PC-9 (cell line): ENCODE results near the gene GALNT8. TPM values are rescaled to one million over a fixed set of nuclear protein-coding genes. Genes with fewer than 3 reads are reported as not detected.

Experiments
- BruUV-seq: library from RNA; stranded (reverse); fragments of 400-500 nt; replicated peaks from 2 replicates; lab custom pipeline; 2021; lab: Mats Ljungman, UMichigan
- CTCF ChIA-PET: fragments of 300-600 bp; sonication (Branson Sonifier 250); formaldehyde crosslinking; loops from one replicate; lab custom pipeline; 2022; ENCODE audit warnings: antibody characterized with exemption; lab: Charles Lee
- POLR2A ChIA-PET: fragments of 300-600 bp; sonication (Branson Sonifier 250); formaldehyde crosslinking; loops from one replicate; lab custom pipeline; 2022; ENCODE audit warnings: antibody characterized with exemption; ENCODE audit not compliant: unreplicated experiment; lab: Charles Lee
- DNase-seq, 2 experiments: peaks; one replicate each; pipeline versions ENCODE4 v3.0.0 to v3.0.0-alpha.2; 2015 to 2022; ENCODE audit warnings: mixed read lengths in 1 of 2
- H2AFZ ChIP-seq: fragments of 200-600 bp; sonication (generic); 2 replicates; pipeline ENCODE4 v1.8.1; 2017; ENCODE audit warnings: antibody characterized with exemption
- H3F3A ChIP-seq: fragments of 200-600 bp; sonication (generic); 2 replicates; pipeline ENCODE4 v1.8.1; 2017; ENCODE audit warnings: antibody characterized with exemption, mild to moderate bottlenecking, low read depth; ENCODE audit not compliant: insufficient read depth
- H3K27ac ChIP-seq: fragments of 200-600 bp; sonication (generic); 2 replicates; pipeline ENCODE4 v1.6.1; 2016; ENCODE audit warnings: mixed run types
- H3K27me3 ChIP-seq: fragments of 200-600 bp; sonication (generic); 2 replicates; pipeline ENCODE4 v1.6.1; 2016; ENCODE audit warnings: low read depth, mixed run types; ENCODE audit not compliant: insufficient read depth
- H3K36me3 ChIP-seq: fragments of 200-600 bp; sonication (generic); 2 replicates; pipeline ENCODE4 v1.6.1; 2016; ENCODE audit warnings: low read depth, mixed run types
- H3K4me1 ChIP-seq: fragments of 200-600 bp; sonication (generic); replicated peaks from 2 replicates; pipeline ENCODE4 v1.6.1; 2016; ENCODE audit warnings: mixed run types; ENCODE audit not compliant: insufficient read depth
- H3K4me2 ChIP-seq: fragments of 200-600 bp; sonication (generic); 2 replicates; pipeline ENCODE4 v1.6.1; 2017; ENCODE audit warnings: mixed run types
- H3K4me3 ChIP-seq: fragments of 200-600 bp; sonication (generic); 2 replicates; pipeline ENCODE4 v1.6.1; 2016; ENCODE audit warnings: mixed run types
- H3K79me2 ChIP-seq: fragments of 200-600 bp; sonication (generic); 2 replicates; pipeline ENCODE4 v1.6.1; 2017; ENCODE audit warnings: low read depth, mixed run types
- H3K9me2 ChIP-seq: fragments of 200-600 bp; sonication (generic); 2 replicates; pipeline ENCODE4 v1.8.1; 2017; ENCODE audit warnings: mild to moderate bottlenecking; ENCODE audit not compliant: insufficient read depth
- H3K9me3 ChIP-seq: fragments of 200-600 bp; sonication (generic); 2 replicates; pipeline ENCODE4 v1.8.1; 2016; ENCODE audit warnings: low read depth; ENCODE audit not compliant: insufficient read depth
- H4K20me1 ChIP-seq: fragments of 200-600 bp; sonication (generic); 2 replicates; pipeline ENCODE4 v1.8.1; 2017; ENCODE audit not compliant: insufficient read depth
- EZH2 ChIP-seq: fragments of 200-600 bp; sonication (generic); IDR thresholded peaks from 2 replicates; pipeline ENCODE4 v1.8.0; 2017; ENCODE audit warnings: antibody characterized with exemption, low read depth
- intact Hi-C: fragments of 100-400 bp; cut with micrococcal nuclease; formaldehyde crosslinking; loops from one replicate; pipeline ENCODE4 v1.10.0; 2022; ENCODE audit not compliant: unreplicated experiment
- total RNA-seq: library from RNA; stranded (reverse); gene quantifications from 2 replicates; pipeline ENCODE4 v1.2.3, GENCODE V29; 2021
- TF ChIP-seq, protein P1 (sequence below): fragments of 200-600 bp; sonication (generic); conservative IDR thresholded peaks from 2 replicates; pipeline ENCODE4 v1.6.1; 2017; ENCODE audit warnings: mixed run types, antibody characterized with exemption, mild to moderate bottlenecking, moderate library complexity

Gene GALNT8
- total RNA-seq, 1 experiment from 2014 or later, result not detected

DNA sequence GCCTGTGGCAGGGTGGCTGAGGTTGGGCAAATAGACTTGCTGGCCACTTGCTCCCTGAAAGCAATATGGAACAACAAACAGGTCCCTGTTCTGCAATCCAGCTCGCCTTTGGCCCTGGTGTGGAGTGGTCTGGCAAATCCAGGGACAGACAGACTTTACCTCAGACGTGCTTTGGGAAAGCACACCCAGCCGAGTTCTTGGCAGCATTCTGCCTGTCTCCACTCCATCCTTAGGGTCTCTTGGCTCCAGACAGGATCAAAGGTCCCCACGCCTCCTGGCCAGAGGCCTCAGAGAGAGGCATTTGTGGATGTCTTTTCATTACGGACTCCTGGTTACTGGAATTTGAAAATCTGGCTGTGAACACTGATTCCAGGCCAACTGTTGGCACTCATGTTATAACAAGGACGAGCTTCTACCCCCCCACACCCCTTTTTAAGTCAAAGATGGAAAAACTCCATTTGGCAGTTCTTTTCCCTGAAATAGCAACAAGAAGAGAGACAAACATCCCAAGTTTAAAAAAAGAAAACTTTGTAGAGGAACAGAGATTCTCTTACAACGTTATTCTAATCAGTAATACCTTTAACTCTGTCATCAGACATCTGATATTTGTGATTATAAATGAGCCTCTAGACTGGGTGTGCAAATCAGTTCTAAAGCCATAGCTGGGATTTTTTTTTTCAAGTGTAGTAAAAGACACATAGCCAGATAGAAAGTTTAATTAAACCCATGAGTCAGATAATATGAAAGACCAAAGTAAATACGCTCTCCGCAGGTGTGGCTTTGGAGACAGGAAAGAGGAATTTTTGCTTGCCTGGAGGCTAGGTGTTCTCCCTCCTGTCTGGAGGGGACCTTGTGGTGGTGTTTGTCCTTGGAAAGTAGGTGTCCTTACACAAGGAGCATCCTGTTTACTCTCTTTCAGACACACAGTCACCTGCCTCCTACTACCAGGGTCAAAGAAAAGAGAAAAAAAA is 60.7 kb downstream of the GALNT8 start:
- Histone ChIP-seq H3K36me3 (no peaks in the 10 kb centered on the region), H3K9me3 (no peaks in the 10 kb centered on the region; the same call in 1 of the 2 replicates), H3K4me1 (no peaks in the 10 kb centered on the region), H4K20me1 (no peaks in the 10 kb centered on the region), H3F3A (no peaks in the 10 kb centered on the region), H3K9me2 (no peaks in the 10 kb centered on the region), H3K4me2 (no peak overlapping the region), H3K27me3 (peaks cover 97% of the 10 kb centered on the region), H3K4me3 (no peak overlapping the region), H3K27ac (no peak overlapping the region), H3K79me2 (no peaks in the 10 kb centered on the region), H2AFZ (no peak overlapping the region)
- TF ChIP-seq EZH2, result no peak
- TF ChIP-seq, protein P1, sequence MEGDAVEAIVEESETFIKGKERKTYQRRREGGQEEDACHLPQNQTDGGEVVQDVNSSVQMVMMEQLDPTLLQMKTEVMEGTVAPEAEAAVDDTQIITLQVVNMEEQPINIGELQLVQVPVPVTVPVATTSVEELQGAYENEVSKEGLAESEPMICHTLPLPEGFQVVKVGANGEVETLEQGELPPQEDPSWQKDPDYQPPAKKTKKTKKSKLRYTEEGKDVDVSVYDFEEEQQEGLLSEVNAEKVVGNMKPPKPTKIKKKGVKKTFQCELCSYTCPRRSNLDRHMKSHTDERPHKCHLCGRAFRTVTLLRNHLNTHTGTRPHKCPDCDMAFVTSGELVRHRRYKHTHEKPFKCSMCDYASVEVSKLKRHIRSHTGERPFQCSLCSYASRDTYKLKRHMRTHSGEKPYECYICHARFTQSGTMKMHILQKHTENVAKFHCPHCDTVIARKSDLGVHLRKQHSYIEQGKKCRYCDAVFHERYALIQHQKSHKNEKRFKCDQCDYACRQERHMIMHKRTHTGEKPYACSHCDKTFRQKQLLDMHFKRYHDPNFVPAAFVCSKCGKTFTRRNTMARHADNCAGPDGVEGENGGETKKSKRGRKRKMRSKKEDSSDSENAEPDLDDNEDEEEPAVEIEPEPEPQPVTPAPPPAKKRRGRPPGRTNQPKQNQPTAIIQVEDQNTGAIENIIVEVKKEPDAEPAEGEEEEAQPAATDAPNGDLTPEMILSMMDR, result no peak
- POLR2A ChIA-PET, result no interaction called here
- intact Hi-C loops, result no loop called here
- CTCF ChIA-PET, result no interaction called here
- no peak for DNase-seq
- BruUV-seq, result no TSS peak

- no peaks in the 10 kb centered on the region for H3F3A ChIP-seq
- H3K27me3 ChIP-seq, result peaks cover 94% of the 10 kb centered on the region
- no peaks in the 10 kb centered on the region for H3K9me2 ChIP-seq
- no TSS peak for BruUV-seq
- no peaks in the 10 kb centered on the region for H3K36me3 ChIP-seq
- no peak overlapping the region for H2AFZ ChIP-seq
- POLR2A ChIA-PET, result no interaction called here
- H3K4me2 ChIP-seq, result no peak overlapping the region
- no peak for TF ChIP-seq EZH2
- TF ChIP-seq, protein P1, result no peak
- CTCF ChIA-PET, result no interaction called here
- DNase-seq, result no peak
- no peaks in the 10 kb centered on the region; the same call in 1 of the 2 replicates for H3K9me3 ChIP-seq
- intact Hi-C loops, result no loop called here
- no peaks in the 10 kb centered on the region for H3K4me1 ChIP-seq
- H3K27ac ChIP-seq, result no peak overlapping the region
- no peaks in the 10 kb centered on the region for H3K79me2 ChIP-seq
- no peak overlapping the region for H3K4me3 ChIP-seq
- no peaks in the 10 kb centered on the region for H4K20me1 ChIP-seq
These were observed 64.3 kb downstream of the GALNT8 start for GRCh38 chr12:4784404-4785054.

DNA sequence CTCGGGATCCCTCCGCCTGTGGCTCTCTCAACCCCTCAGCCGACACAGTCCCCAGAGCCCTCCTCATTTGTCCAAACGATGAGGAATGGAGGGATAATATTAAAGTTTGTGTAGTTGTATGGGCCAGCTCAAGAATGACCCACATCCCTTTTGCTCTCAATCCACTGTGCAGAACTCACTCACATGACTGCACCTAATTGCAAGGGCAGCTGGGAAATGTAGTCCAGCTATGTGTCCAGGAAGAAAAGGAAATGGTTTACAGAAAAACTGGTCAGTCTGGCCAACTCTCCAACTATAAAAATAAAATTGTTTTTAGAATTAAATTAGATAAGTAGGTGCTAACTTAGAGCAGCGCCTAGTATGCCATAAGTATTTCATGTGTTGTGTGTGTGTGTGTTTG is 66.6 kb downstream of the GALNT8 start:
- Histone ChIP-seq H2AFZ (no peak overlapping the region), H3K79me2 (no peaks in the 10 kb centered on the region), H3K9me3 (no peaks in the 10 kb centered on the region; the same call in 1 of the 2 replicates), H3K4me3 (no peak overlapping the region), H3K9me2 (no peaks in the 10 kb centered on the region), H3K4me1 (no peaks in the 10 kb centered on the region), H4K20me1 (no peaks in the 10 kb centered on the region), H3K27me3 (peaks cover 72% of the 10 kb centered on the region), H3K27ac (no peak overlapping the region), H3F3A (no peaks in the 10 kb centered on the region), H3K4me2 (no peak overlapping the region), H3K36me3 (no peaks in the 10 kb centered on the region)
- POLR2A ChIA-PET, result no interaction called here
- TF ChIP-seq, protein P1, result no peak
- TF ChIP-seq EZH2, result no peak
- no peak for DNase-seq
- CTCF ChIA-PET, result no interaction called here
- no TSS peak for BruUV-seq
- intact Hi-C loops, result no loop called here
